T-helper 1 cell treated with Interleukin-12 subunit alpha and Interleukin-12 subunit beta and Interleukin-4 antibody, amounts not matched to agents 30 μg/mL and 1 μg/mL, for 36 hours (primary cell): ENCODE results near the gene PFDN1.

ENCODE experiments used
- H3K27ac Mint-ChIP-seq: one replicate; pipeline ENCODE4 v1.8.0; 2021; ENCODE audit warnings: mild to moderate bottlenecking, mixed read lengths
- H3K27me3 Mint-ChIP-seq: one replicate; pipeline ENCODE4 v1.8.0; 2021; ENCODE audit warnings: low read depth, mixed read lengths
- H3K36me3 Mint-ChIP-seq: one replicate; pipeline ENCODE4 v1.8.0; 2021; ENCODE audit warnings: low read depth, mixed read lengths
- H3K4me1 Mint-ChIP-seq: one replicate; pipeline ENCODE4 v1.8.0; 2021; ENCODE audit warnings: low read depth, mixed read lengths
- H3K4me3 Mint-ChIP-seq: one replicate; pipeline ENCODE4 v1.8.0; 2021; ENCODE audit warnings: mild to moderate bottlenecking, moderate library complexity, mixed read lengths
- H3K9me3 Mint-ChIP-seq: one replicate; pipeline ENCODE4 v1.8.0; 2021; ENCODE audit warnings: mixed read lengths

PFDN1 gene

GRCh38 chr5:140296289-140296688 is 6.6 kb downstream of the PFDN1 start:
- H3K36me3 Mint-ChIP-seq = peaks cover 32% of the 10 kb centered on the region
- no peaks in the 10 kb centered on the region for H3K9me3 Mint-ChIP-seq
- H3K4me3 Mint-ChIP-seq = no peak overlapping the region
- no peaks in the 10 kb centered on the region for H3K27me3 Mint-ChIP-seq
- no peak overlapping the region for H3K27ac Mint-ChIP-seq
- H3K4me1 Mint-ChIP-seq = peaks cover 49% of the 10 kb centered on the region

DNA sequence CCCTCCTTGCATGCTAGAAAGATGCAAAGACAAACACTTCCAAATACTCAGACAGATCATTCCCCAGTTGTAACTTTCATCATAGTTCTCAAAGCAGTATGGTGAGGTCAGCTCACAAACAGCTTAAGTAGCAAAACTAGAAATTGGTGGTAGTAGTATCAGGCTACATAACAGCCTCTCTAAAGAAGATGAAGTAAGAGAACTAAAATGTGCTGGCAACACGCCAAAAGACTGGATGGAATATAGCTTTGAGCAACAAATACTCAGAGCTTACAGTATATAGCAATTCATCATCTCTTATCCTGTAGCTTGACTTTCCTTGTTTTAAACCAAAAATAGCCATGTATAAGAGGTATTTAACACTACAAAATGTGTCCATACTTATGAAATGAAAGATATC is 7.5 kb downstream of the PFDN1 start:
- peaks cover 49% of the 10 kb centered on the region for H3K4me1 Mint-ChIP-seq

GRCh38 chr5:140294753-140295152 is 8.1 kb downstream of the PFDN1 start:
- no peaks in the 10 kb centered on the region for H3K27me3 Mint-ChIP-seq
- H3K9me3 Mint-ChIP-seq = no peaks in the 10 kb centered on the region
- H3K4me3 Mint-ChIP-seq = no peak overlapping the region
- peaks cover 34% of the 10 kb centered on the region for H3K36me3 Mint-ChIP-seq
- peaks cover 46% of the 10 kb centered on the region for H3K4me1 Mint-ChIP-seq
- H3K27ac Mint-ChIP-seq = no peak overlapping the region

More for the DNA sequence above, 7.5 kb downstream of the PFDN1 start:
- no peaks in the 10 kb centered on the region for H3K9me3 Mint-ChIP-seq
- H3K4me3 Mint-ChIP-seq = no peak overlapping the region
- H3K27ac Mint-ChIP-seq = no peak overlapping the region
- peaks cover 37% of the 10 kb centered on the region for H3K36me3 Mint-ChIP-seq
- H3K27me3 Mint-ChIP-seq = no peaks in the 10 kb centered on the region

DNA sequence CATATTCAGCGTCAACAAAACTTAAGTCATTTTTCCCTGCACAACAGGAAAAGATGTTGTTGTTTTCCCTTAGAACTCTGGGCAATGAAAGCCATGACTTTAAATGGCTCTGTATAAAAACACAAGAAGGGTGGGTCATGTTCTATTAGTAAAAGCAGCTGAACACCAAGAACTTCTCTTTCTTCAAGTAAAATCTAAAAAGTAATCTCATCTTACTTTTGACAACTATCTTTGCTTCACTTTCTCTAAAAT is 9.1 kb downstream of the PFDN1 start:
- H3K36me3 Mint-ChIP-seq = peaks cover 34% of the 10 kb centered on the region
- H3K4me1 Mint-ChIP-seq = peaks cover 48% of the 10 kb centered on the region
- H3K27ac Mint-ChIP-seq = no peak overlapping the region
- no peak overlapping the region for H3K4me3 Mint-ChIP-seq
- H3K9me3 Mint-ChIP-seq = no peaks in the 10 kb centered on the region
- H3K27me3 Mint-ChIP-seq = no peaks in the 10 kb centered on the region

DNA sequence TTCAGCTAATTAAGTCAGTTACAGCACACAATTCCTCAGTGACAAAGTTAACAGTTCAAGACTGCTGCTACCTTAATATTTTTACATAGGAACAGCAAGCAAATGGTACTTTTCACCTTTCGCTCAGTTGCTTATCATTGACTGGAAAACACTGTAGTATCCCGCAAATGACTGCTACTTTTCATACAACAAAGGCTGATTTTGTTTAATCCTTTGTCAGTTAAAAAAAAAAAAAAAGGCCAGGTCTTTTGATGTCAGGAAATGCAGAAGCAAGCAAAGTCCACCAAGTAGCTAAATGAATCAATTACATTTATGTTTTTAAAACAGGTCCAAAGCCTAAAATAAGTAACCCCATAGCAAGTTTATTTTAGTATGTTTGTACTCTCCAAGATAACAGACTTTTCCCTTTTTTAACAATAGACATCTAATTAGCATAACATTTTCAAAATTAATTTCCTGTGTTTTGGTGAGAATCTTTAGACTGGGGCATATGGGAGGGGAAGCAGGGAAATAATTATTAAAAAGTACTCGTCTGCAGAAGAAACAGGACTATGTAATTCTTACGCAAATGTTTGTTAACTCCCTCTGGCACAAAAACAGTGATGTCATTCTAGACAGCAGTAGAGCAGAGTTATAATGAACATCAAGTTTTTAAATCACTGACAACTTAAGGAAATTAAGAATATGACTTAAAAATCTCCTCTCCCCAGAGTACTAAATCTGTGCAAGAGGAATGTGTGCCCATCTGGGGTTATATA is 9.6 kb downstream of the PFDN1 start:
- no peaks in the 10 kb centered on the region for H3K9me3 Mint-ChIP-seq
- peaks cover 47% of the 10 kb centered on the region for H3K4me1 Mint-ChIP-seq
- H3K27ac Mint-ChIP-seq = no peak overlapping the region
- peak overlapping the region; percentile 29 for H3K4me3 Mint-ChIP-seq
- H3K27me3 Mint-ChIP-seq = no peaks in the 10 kb centered on the region
- peaks cover 33% of the 10 kb centered on the region for H3K36me3 Mint-ChIP-seq

- H3K27ac Mint-ChIP-seq = no peak overlapping the region
- no peaks in the 10 kb centered on the region for H3K9me3 Mint-ChIP-seq
- peak overlapping the region; percentile 29 for H3K4me3 Mint-ChIP-seq
- H3K27me3 Mint-ChIP-seq = no peaks in the 10 kb centered on the region
- H3K36me3 Mint-ChIP-seq = peaks cover 32% of the 10 kb centered on the region
- H3K4me1 Mint-ChIP-seq = peaks cover 46% of the 10 kb centered on the region
These were observed 10.5 kb downstream of the PFDN1 start for GRCh38 chr5:140292212-140293036.

DNA sequence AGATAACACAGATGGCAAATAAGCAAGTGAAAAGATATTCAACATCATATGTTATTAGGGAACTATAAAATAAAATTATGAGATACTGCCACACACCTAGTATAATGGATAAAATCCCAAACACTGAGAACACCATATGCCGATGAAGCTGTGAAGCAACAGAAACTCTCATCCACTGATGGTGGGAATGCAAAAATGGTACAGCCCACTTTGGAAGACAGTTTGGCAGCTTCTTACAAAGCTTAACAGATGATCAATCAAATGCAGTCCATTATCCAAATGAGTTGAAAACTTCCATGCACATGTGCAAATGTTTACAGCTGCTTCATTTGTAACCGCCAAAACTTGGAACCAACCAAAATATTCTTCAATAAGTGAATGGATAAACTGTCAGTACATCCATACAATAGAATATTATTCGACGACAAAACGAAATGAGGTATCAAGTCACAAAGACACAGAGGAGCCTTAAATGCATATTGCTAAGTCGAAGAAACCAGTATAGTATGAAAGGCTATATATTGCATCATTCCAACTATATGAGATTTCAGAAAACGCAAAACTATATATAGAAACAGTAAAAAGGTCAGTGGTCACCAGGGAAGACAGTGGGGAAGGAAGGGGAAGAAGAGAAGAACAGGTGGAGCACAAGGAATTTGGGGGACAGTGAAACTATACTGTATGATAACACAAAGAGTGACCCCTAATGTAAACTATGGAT is 14.9 kb downstream of the PFDN1 start:
- Mint-ChIP-seq H3K4me1 (peaks cover 36% of the 10 kb centered on the region), H3K36me3 (peaks cover 16% of the 10 kb centered on the region), H3K4me3 (no peak overlapping the region), H3K27me3 (no peaks in the 10 kb centered on the region), H3K27ac (no peak overlapping the region), H3K9me3 (no peaks in the 10 kb centered on the region)

DNA sequence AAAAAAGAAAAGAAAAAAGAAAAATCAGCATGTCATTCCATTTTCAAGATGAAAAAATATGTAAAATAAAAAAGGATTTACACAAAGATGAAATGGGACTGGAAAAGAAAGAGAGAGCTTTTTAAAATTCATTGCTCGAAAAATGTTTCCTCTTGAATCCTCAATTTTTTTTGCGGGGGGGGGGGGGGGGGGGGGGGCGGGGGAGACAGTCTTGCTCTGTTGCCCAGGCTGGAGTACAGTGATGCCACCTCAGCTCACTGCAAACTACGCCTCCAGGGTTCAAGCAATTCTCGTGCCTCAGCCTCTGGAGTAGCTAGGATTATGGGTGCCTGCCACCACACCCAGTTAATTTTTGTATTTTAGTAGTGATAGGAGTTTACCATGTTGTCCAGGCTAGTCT is 16.5 kb downstream of the PFDN1 start:
- Mint-ChIP-seq H3K27ac (no peak overlapping the region), H3K4me1 (peaks cover 33% of the 10 kb centered on the region), H3K4me3 (no peak overlapping the region), H3K27me3 (no peaks in the 10 kb centered on the region), H3K9me3 (no peaks in the 10 kb centered on the region), H3K36me3 (peaks cover 13% of the 10 kb centered on the region)

DNA sequence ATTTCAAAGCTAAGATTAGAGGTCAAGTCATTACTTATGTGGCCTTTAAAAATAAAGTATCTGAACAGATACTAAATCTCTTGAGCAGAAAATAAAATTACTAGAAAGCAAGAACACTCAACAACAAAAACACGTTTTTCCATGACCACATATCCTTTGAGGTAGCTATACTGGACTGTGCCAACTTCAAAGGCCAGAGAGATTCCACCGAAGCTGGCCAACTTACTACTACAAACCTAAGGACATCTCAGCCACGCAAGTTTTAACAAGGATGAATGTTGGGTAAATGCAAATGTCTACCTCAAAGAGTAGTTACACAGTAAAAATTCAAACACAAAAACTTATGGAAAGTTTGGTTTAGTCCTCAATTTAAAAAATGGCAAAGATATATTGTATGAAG is 18.9 kb downstream of the PFDN1 start:
- no peak overlapping the region for H3K27ac Mint-ChIP-seq
- H3K27me3 Mint-ChIP-seq = no peaks in the 10 kb centered on the region
- H3K4me1 Mint-ChIP-seq = peaks cover 25% of the 10 kb centered on the region
- H3K4me3 Mint-ChIP-seq = no peak overlapping the region
- H3K36me3 Mint-ChIP-seq = peaks cover 2% of the 10 kb centered on the region
- H3K9me3 Mint-ChIP-seq = no peaks in the 10 kb centered on the region

DNA sequence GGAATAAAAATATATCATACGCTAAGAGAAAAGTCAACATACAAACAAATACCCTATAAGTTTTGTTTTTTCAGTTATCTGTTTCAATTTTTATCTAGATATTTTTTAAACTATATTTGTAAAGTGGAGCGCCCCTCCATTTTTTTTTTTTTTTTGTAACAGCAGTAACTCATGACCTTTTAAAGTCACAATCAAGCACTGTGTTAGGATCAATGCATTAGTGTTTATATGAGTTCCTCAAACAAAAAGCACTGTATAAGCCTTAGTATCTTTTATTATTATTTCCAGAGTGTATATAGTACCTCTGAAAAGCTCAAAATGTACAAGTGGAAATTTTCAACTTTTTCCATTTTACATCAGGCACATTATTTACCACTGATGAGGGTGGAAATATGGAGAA is 20.6 kb downstream of the PFDN1 start:
- Mint-ChIP-seq H3K9me3 (no peaks in the 10 kb centered on the region), H3K4me3 (no peak overlapping the region), H3K27ac (no peak overlapping the region), H3K4me1 (peaks cover 21% of the 10 kb centered on the region), H3K27me3 (no peaks in the 10 kb centered on the region), H3K36me3 (peaks cover 9% of the 10 kb centered on the region)

GRCh38 chr5:140275837-140276236 is 27.1 kb downstream of the PFDN1 start:
- Mint-ChIP-seq H3K9me3 (no peaks in the 10 kb centered on the region), H3K27me3 (no peaks in the 10 kb centered on the region), H3K4me1 (peaks cover 14% of the 10 kb centered on the region), H3K4me3 (no peak overlapping the region), H3K27ac (no peak overlapping the region), H3K36me3 (peaks cover 24% of the 10 kb centered on the region)

- Mint-ChIP-seq H3K9me3 (no peaks in the 10 kb centered on the region), H3K27ac (no peak overlapping the region), H3K27me3 (no peaks in the 10 kb centered on the region), H3K4me1 (peaks cover 14% of the 10 kb centered on the region), H3K4me3 (no peak overlapping the region), H3K36me3 (peaks cover 20% of the 10 kb centered on the region)
These were observed 29.5 kb downstream of the PFDN1 start for GRCh38 chr5:140273401-140273877.

GRCh38 chr5:140270008-140270407 is 32.9 kb downstream of the PFDN1 start:
- Mint-ChIP-seq H3K27me3 (no peaks in the 10 kb centered on the region), H3K4me3 (no peak overlapping the region), H3K36me3 (peaks cover 15% of the 10 kb centered on the region), H3K4me1 (peaks cover 39% of the 10 kb centered on the region), H3K9me3 (no peaks in the 10 kb centered on the region), H3K27ac (no peak overlapping the region)

DNA sequence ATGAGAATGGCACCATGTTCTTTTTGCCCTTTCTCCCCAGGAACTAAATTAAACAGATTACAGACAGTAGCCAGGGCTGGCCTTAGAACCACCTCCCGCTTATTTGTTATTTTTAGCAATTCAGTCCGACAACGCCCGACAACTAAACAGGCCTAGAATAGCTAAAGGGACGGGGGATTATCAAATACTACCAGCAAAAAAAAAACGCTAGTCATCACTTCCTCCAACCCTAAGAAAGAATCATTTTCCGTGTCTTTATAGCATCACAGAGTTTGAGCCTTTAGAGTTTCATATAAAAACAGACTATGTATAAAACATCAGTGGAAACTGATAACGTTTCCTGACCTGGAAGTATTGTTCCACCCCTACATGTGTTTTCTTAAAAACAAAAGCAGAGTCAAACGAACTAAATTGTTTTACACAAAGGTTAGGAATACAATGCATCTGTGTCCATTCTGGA is 35.3 kb downstream of the PFDN1 start:
- Mint-ChIP-seq H3K27me3 (no peaks in the 10 kb centered on the region), H3K36me3 (peaks cover 14% of the 10 kb centered on the region), H3K27ac (peak overlapping the region; percentile 37), H3K4me1 (peaks cover 40% of the 10 kb centered on the region), H3K9me3 (no peaks in the 10 kb centered on the region), H3K4me3 (peak overlapping the region; percentile 40)

GRCh38 chr5:140267201-140267540 is 35.7 kb downstream of the PFDN1 start:
- Mint-ChIP-seq H3K36me3 (peaks cover 14% of the 10 kb centered on the region), H3K9me3 (no peaks in the 10 kb centered on the region), H3K4me3 (peak overlapping the region; percentile 40), H3K27me3 (no peaks in the 10 kb centered on the region), H3K4me1 (peaks cover 43% of the 10 kb centered on the region), H3K27ac (peak overlapping the region; percentile 37)
